ENCODE results near the gene PANX2. TPM values are rescaled to one million over a fixed set of nuclear protein-coding genes. Genes with fewer than 3 reads are reported as not detected.

Gene PANX2
- total RNA-seq, 1 donor from 2014 or later, result 0.37 TPM

DNA sequence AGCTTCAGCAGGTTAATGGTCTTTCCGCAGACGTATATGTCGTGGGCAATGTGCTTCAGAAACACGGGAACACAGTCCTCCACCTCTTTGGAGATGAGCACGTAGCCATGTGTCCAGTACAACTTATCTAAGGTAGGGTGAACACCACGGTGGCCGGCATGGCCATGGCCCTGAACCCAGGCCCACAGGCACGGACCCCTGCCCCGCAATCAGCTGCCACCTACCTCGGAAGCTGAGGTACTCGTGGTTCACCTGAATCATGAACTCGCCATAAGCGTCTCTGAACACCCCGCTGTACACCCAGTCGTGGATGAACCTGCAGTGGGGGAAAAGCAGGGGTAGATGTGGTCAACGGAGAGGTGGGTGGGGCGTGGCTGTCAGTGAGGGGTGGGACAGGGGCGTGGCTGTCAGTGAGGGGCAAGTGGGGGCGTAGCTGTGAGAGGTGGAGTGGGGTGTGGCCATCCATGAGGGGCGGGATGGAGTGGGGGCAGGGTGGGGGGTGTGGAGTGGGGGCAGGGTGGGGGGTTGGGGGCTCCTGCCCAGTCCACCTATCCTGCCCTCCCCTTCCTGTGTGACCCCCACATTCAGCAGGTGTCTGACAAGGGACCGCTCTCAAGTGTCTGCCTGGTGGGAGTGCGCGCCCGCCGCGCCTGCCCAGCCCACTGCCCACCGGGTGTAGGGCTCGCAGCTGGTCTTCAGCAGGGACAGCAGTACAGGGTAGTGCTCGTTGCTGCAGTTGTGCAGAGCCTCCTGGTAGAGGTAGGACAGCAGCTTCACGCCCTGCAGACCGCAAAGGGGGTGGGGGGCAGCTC, 55.7 kb downstream of the PANX2 start:
- intact Hi-C loops (cut with micrococcal nuclease), result no loop called here

DNA sequence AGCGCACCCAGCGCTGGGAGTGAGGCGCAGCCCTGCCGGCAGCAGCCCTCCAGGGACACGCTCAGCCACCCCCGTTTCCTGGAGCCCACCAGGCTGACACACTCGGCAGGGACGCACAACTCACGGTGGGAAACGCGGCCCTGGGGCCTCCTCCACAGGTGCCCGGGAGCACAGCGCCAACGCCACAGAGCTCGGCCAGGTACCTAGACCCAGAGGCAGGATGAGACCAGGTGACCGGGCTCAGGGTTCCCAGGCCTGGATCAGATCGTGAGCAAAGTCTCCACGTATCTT, 56.3 kb downstream of the PANX2 start:
- intact Hi-C loops (cut with micrococcal nuclease), result no loop called here

DNA sequence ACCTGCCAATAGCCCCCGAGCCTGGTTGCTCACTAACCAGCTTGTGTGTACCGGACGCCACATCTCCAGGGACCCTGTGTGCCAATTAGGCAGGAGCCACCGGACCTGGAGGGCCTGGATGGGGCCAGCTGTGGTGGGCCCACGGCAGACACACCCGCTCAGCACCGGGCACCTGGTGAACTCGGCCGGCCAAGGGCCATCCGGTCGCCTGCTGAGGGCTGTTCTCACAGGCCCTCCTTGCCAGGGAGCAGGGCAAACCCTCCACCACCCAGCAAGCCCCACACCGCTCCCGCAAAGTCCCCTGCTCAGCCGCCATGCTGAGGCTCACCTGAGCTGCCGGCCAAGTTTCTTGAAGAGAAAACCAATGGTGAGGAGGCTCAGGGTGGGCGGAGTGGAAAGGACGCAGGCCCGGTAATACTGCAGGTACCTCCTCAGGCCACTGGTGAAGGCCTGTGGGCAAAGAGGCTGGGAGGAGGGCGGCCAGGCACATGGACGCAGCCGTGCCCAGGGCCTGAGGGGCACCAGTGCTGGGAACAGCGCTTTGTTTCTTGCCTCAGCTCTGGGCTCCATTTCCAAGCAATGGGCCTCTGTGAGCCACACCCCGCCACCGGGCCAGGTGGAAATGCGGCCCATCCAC, 57.2 kb downstream of the PANX2 start:
- intact Hi-C loops (cut with micrococcal nuclease), result no loop called here

DNA sequence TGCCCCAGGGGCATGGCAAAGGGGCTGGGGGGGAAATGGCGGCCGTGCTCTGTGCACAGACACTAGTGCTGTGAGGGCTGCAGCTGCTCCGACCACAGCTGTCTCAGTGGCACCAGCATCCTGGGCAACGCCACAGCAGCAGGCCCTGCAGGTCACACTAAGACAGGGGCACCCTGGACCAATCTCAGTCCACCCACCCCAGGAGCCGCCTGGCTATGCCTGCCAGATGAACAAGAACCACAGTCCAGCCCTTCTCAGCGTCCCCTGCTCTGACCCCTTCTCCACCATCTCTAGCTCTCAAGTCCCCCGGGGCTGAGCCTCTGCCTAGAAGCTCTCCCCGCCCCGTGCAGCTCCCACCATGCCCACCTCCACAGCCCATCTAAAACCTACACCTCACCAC, 57.8 kb downstream of the PANX2 start:
- intact Hi-C loops (cut with micrococcal nuclease), result no loop called here

DNA sequence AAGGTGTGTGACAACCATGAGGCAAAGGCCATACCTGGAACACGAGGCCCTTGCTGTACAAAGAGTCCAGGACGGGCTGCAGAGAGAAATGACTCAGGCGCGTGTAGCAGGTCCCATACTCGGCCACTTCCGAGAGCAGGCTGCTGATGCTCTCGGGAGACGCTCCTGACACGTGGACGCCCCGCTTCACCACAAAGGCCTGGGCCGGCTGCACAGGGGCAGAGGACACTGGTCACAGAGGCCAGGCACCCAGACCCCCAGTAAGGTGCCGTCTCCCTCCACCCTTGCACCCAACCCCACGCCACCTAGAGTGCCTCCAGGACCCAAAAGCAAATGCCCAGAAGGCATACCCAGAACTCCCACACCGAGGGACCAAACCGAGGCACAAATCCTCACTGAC, 58.8 kb downstream of the PANX2 start:
- intact Hi-C loops (cut with micrococcal nuclease), result no loop called here

Other genes starting within 250 kb of the PANX2 start
- 113 and 117 TPM in 2 replicates for gene PIM3, start 210.0 kb upstream of the PANX2 start, total RNA-seq
- 0.07 TPM in 1 of 2 replicates, not detected in the other for gene IL17REL, start 158.0 kb upstream of the PANX2 start, total RNA-seq
- gene TTLL8, start 112.4 kb upstream of the PANX2 start, total RNA-seq, result not detected in 2 replicates
- gene MLC1, start 85.3 kb upstream of the PANX2 start, total RNA-seq, result 0.39 and 0.59 TPM in 2 replicates
- not detected in 2 replicates for gene MOV10L1, start 80.7 kb upstream of the PANX2 start, total RNA-seq
- gene TRABD, start 15.2 kb downstream of the PANX2 start, total RNA-seq, result 124 TPM in 2 replicates
- 24.2 and 25.2 TPM in 2 replicates for gene SELENOO, start 30.3 kb downstream of the PANX2 start, total RNA-seq
- gene TUBGCP6, start 74.3 kb downstream of the PANX2 start, total RNA-seq, result 65.9 and 68.8 TPM in 2 replicates
- gene HDAC10, start 80.5 kb downstream of the PANX2 start, total RNA-seq, result 91.9 and 93.8 TPM in 2 replicates
- gene MAPK12, start 91.0 kb downstream of the PANX2 start, total RNA-seq, result 7.7 and 8.8 TPM in 2 replicates
- 29.0 and 33.2 TPM in 2 replicates for gene MAPK11, start 99.6 kb downstream of the PANX2 start, total RNA-seq
- 18.3 and 20.8 TPM in 2 replicates for gene PLXNB2, start 136.9 kb downstream of the PANX2 start, total RNA-seq
- gene DENND6B, start 156.3 kb downstream of the PANX2 start, total RNA-seq, result 2.8 and 2.9 TPM in 2 replicates
- gene PPP6R2, start 172.6 kb downstream of the PANX2 start, total RNA-seq, result 60.8 and 64.6 TPM in 2 replicates